Natural killer cell (primary cell): Measurements from ENCODE around the gene SMIM38. TPM values are rescaled to one million over a fixed set of nuclear protein-coding genes. Genes with fewer than 3 reads are reported as not detected.
"Not testable (repeated sequence)": the region's sequence is repeated elsewhere in the genome, so short reads cannot be mapped to it uniquely, and the experiment has no call there.

Experiments used
- ATAC-seq, 3 donors: fragments of 150-1000 bp in 2 of 3; fragments of 200-7000 bp in 1 of 3; cut with Tn5 transposase; 1 replicate in 1 of 3; 2 replicates in 2 of 3; pipeline ENCODE4 v1.10.0; 2021; ENCODE audit warnings: mild to moderate bottlenecking in 2 of 3, moderate library complexity in 2 of 3
- DNase-seq, 2 donors: peaks; one replicate each; pipeline versions ENCODE4 v3.0.0 to v3.0.0-alpha.2; 2013 to 2021; ENCODE audit warnings: mixed read lengths in 1 of 2
- H3K27ac ChIP-seq: one replicate; pipeline ENCODE4 v1.5.1; 2013; ENCODE audit warnings: mild to moderate bottlenecking, low read length
- H3K27me3 ChIP-seq: one replicate; pipeline ENCODE4 v1.6.1; 2013; ENCODE audit warnings: low read length; ENCODE audit not compliant: control insufficient read depth, insufficient read depth
- H3K36me3 ChIP-seq: one replicate; pipeline ENCODE4 v1.6.1; 2013; ENCODE audit warnings: low read length; ENCODE audit not compliant: control insufficient read depth, insufficient read depth
- H3K4me1 ChIP-seq: one replicate; pipeline ENCODE4 v1.6.1; 2013; ENCODE audit warnings: low read length; ENCODE audit not compliant: control insufficient read depth, insufficient read depth
- H3K4me3 ChIP-seq: one replicate; pipeline ENCODE4 v1.5.1; 2013; ENCODE audit warnings: low read length
- H3K9me3 ChIP-seq: one replicate; pipeline ENCODE4 v1.6.1; 2013; ENCODE audit warnings: low read length; ENCODE audit not compliant: control insufficient read depth, insufficient read depth
- H3K27ac Mint-ChIP-seq, 2 donors: one replicate each; pipeline ENCODE4 v1.8.0; 2022; ENCODE audit warnings: mild to moderate bottlenecking in 2 of 2, mixed read lengths in 2 of 2, moderate library complexity in 1 of 2
- H3K27me3 Mint-ChIP-seq, 2 donors: one replicate each; pipeline ENCODE4 v1.8.0; 2022; ENCODE audit warnings: low read depth in 2 of 2, mixed read lengths in 2 of 2
- H3K36me3 Mint-ChIP-seq: one replicate; pipeline ENCODE4 v1.8.0; 2022; ENCODE audit warnings: mixed read lengths
- H3K4me1 Mint-ChIP-seq, 2 donors: one replicate each; pipeline ENCODE4 v1.8.0; 2022; ENCODE audit warnings: mixed read lengths in 2 of 2
- H3K4me3 Mint-ChIP-seq: one replicate; pipeline ENCODE4 v1.8.0; 2022; ENCODE audit warnings: mild to moderate bottlenecking, moderate library complexity, mixed read lengths
- H3K9me3 Mint-ChIP-seq, 2 donors: one replicate each; pipeline ENCODE4 v1.8.0; 2022; ENCODE audit warnings: mixed read lengths in 2 of 2
- WGBS: methylation state at CpG from one replicate; pipeline ENCODE4 v1.1.7; 2013; ENCODE audit warnings: missing lambda C conversion rate; ENCODE audit not compliant: insufficient coverage; 5-methylcytosine and 5-hydroxymethylcytosine counted together
- intact Hi-C: fragments of 100-400 bp; cut with micrococcal nuclease; formaldehyde crosslinking; loops from one replicate; pipeline ENCODE4 v1.14.2; 2022
- total RNA-seq, 4 donors: library from RNA; stranded (reverse); fragments of 120-200 nt in 1 of 4; gene quantifications; one replicate each; pipeline versions ENCODE4 v1.2.3 to v1.2.4, GENCODE V29; 2013 to 2022
- TF ChIP-seq, protein P1 (sequence below): fragments of 200-600 bp; IDR thresholded peaks from one replicate; pipeline ENCODE4 v1.8.0; 2022; ENCODE audit warnings: antibody characterized with exemption

The SMIM38 gene
- total RNA-seq, 3 donors from 2014 or later (not counting 1 experiment from before 2014, with no cell fraction given): 0.23 to 0.42 (median 0.40) TPM

DNA sequence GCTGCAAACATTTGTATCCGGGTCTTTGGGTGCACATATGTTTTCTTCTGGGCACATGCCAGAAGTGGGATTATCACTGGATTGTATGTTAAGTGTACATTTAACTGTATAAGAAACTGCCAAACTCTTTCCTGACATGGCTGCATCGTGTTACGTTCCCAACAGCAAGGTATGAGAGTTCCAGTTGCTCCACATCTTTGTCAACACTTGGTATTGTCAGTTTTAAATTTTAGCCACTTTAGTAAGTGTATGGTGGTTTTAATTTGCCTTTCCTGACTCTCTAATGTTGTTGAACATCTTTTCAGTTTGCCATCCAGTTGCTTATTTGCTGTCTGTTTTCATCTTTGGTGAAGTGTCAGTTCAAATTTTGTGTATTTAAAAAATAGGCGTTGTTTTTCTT lies 22.5 kb upstream of the SMIM38 start:
- ATAC-seq: no peak
- intact Hi-C loops: no loop called here
- H3K27me3 Mint-ChIP-seq: no peaks in the 10 kb centered on the region
- H3K27ac Mint-ChIP-seq: no peak overlapping the region
- 91% methylated on average over 4 of the region's 4 CpGs for WGBS
- no peaks in the 10 kb centered on the region for H3K36me3 ChIP-seq
- H3K9me3 Mint-ChIP-seq: peaks cover 4% of the 10 kb centered on the region in 2 donors
- H3K4me3 Mint-ChIP-seq: no peak overlapping the region
- no peak for DNase-seq
- H3K4me3 ChIP-seq: no peak overlapping the region
- H3K9me3 ChIP-seq: no peaks in the 10 kb centered on the region
- no peaks in the 10 kb centered on the region for H3K4me1 Mint-ChIP-seq
- no peaks in the 10 kb centered on the region for H3K4me1 ChIP-seq
- no peaks in the 10 kb centered on the region for H3K27me3 ChIP-seq
- no peaks in the 10 kb centered on the region for H3K36me3 Mint-ChIP-seq
- TF ChIP-seq, protein P1, sequence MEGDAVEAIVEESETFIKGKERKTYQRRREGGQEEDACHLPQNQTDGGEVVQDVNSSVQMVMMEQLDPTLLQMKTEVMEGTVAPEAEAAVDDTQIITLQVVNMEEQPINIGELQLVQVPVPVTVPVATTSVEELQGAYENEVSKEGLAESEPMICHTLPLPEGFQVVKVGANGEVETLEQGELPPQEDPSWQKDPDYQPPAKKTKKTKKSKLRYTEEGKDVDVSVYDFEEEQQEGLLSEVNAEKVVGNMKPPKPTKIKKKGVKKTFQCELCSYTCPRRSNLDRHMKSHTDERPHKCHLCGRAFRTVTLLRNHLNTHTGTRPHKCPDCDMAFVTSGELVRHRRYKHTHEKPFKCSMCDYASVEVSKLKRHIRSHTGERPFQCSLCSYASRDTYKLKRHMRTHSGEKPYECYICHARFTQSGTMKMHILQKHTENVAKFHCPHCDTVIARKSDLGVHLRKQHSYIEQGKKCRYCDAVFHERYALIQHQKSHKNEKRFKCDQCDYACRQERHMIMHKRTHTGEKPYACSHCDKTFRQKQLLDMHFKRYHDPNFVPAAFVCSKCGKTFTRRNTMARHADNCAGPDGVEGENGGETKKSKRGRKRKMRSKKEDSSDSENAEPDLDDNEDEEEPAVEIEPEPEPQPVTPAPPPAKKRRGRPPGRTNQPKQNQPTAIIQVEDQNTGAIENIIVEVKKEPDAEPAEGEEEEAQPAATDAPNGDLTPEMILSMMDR: no peak
- H3K27ac ChIP-seq: no peak overlapping the region

- H3K27ac ChIP-seq, H3K27me3 ChIP-seq, H3K4me3 ChIP-seq, H3K27ac Mint-ChIP-seq, H3K4me3 Mint-ChIP-seq, H3K27me3 Mint-ChIP-seq, H3K9me3 Mint-ChIP-seq, H3K36me3 Mint-ChIP-seq, H3K36me3 ChIP-seq, ATAC-seq, intact Hi-C loops, H3K9me3 ChIP-seq, H3K4me1 Mint-ChIP-seq, H3K4me1 ChIP-seq, DNase-seq: not testable (repeated sequence)
- no CpG with 5 or more reads among the region's 2 CpGs for WGBS
Observed at GRCh38 chr11:69134182-69134581, 21.6 kb upstream of the SMIM38 start.

- Histone ChIP-seq H3K27ac (no peak overlapping the region), H3K27me3 (no peaks in the 10 kb centered on the region), H3K4me1 (no peaks in the 10 kb centered on the region), H3K9me3 (no peaks in the 10 kb centered on the region), H3K36me3 (no peaks in the 10 kb centered on the region), H3K4me3 (no peak overlapping the region)
- Mint-ChIP-seq H3K27ac (no peak overlapping the region), H3K9me3 (no peaks in the 10 kb centered on the region), H3K4me1 (no peaks in the 10 kb centered on the region), H3K4me3 (no peak overlapping the region), H3K36me3 (no peaks in the 10 kb centered on the region), H3K27me3 (no peaks in the 10 kb centered on the region)
- TF ChIP-seq, protein P1: no peak
- 92% methylated on average over 7 of the region's 8 CpGs for WGBS
- intact Hi-C loops: no loop called here
- no peak for DNase-seq
- ATAC-seq: no peak
Observed at GRCh38 chr11:69134957-69135356, 20.8 kb upstream of the SMIM38 start.

DNA sequence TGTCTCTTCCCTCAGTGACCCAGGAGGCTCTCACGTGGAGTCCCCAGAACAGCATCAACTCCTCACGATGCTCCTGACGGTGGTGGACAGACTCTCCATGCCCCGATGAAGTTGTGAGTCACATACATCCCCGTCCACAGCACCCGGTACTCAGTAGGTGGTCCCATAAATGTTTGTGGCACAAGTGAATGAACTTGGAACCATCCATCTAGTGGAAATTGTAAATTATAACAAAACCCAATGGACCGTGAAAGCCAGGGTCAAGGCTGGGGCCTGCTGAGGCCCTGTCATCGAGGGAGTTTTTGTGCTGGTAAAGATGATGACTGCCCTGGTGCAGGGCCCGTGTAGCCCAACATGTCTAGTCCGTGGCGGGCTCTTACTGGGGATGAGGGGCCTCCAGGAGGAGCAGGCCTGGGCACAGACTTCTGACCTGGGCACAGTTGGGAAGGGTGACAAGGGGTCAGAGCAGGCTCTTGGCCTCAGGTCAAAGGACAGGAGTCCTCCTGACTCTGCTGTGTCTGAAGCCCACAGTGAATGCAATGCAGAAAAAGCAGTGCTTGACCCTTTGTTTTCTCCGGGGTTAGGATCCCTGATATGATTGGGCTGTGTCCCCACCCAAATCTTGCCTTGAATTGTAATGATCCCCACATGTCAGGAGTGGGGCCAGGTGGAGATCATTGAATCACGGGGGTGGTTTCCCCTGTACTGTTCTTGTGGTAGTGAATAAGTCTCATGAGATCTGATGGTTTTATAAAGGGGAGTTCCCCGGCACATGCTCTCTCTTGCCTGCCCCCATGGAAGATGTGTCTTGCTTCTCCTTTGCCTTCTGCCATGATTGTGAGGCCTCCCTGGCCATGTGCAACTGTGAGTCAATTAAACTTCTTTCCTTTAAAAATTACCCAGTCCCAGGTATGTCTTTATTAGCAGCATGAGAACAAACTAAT lies 20.0 kb upstream of the SMIM38 start:
- intact Hi-C loops: no loop called here
- no peak for ATAC-seq
- no peak for DNase-seq

More for the DNA sequence above, 20.0 kb upstream of the SMIM38 start:
- H3K27ac ChIP-seq: no peak overlapping the region
- H3K36me3 ChIP-seq: no peaks in the 10 kb centered on the region
- H3K4me1 ChIP-seq: no peaks in the 10 kb centered on the region
- H3K9me3 ChIP-seq: no peaks in the 10 kb centered on the region
- WGBS: 82% methylated on average over 14 of the region's 14 CpGs
- TF ChIP-seq, protein P1: no peak
- Mint-ChIP-seq H3K9me3 (no peaks in the 10 kb centered on the region), H3K36me3 (no peaks in the 10 kb centered on the region), H3K4me1 (no peaks in the 10 kb centered on the region), H3K27ac (no peak overlapping the region), H3K27me3 (no peaks in the 10 kb centered on the region), H3K4me3 (no peak overlapping the region)
- H3K4me3 ChIP-seq: no peak overlapping the region
- no peaks in the 10 kb centered on the region for H3K27me3 ChIP-seq
